ENCODE results near the gene SETD2. TPM values are rescaled to one million over a fixed set of nuclear protein-coding genes. Genes with fewer than 3 reads are reported as not detected.

The SETD2 gene
- total and polyA plus RNA-seq, 2 of the 8 experiments (the other 6 are each of a cell fraction or from before 2014, with no cell fraction given), result 15.7 to 46.3 TPM

DNA sequence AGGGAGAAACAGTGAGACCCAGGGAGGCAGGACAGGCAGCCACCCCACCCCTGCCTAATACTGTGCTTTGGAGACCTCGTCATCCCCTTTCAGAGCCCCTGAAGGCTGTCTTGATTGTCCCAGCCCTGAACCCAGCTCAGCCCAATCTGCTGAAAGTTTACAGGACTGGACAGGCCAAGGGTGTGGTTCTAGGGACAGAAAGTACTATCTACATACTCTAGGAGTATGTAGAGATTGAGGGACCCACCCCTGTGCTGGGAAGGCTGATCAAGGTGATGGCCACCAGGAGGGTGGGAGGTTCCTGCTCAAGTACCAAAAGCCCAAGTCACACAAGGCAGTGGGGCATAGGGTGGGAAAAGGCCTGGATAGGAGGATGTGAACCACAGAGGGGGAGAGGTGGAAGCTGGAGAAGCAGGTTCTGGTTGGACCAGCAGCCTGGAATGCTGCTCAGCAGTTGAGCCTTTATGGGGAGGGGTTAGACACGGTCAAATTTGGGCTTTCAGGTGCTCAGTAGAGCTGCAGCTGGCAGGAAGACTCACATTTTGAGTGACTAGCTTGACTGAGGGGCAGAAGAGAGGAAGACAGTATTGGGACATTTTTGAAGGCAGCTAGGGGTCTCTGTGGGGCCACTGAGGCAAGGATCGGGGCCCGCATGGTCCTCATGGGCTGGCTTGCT is 177.7 kb downstream of the SETD2 start (continued):
- TF ChIP-seq YY1 (IDR thresholded peaks at IDR 0.05; ENCODE audit: low read depth, low read length), result no peak
- no peak for TF ChIP-seq TCF12 (IDR thresholded peaks at IDR 0.05; ENCODE audit: low read depth, low read length)
- TF ChIP-seq, protein P1, sequence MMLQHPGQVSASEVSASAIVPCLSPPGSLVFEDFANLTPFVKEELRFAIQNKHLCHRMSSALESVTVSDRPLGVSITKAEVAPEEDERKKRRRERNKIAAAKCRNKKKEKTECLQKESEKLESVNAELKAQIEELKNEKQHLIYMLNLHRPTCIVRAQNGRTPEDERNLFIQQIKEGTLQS (IDR thresholded peaks at IDR 0.05; ENCODE audit: insufficient read depth, low read depth, low read length), result no peak
- TF ChIP-seq TEAD4 (IDR thresholded peaks at IDR 0.05; ENCODE audit: low read depth, low read length), result no peak
- no peak for TF ChIP-seq CBX8 (IDR thresholded peaks at IDR 0.05; ENCODE audit: borderline replicate concordance, low read depth, low read length)
- TF ChIP-seq E2F6 (IDR thresholded peaks at IDR 0.05), result no peak
- TF ChIP-seq TAF1 (IDR thresholded peaks at IDR 0.05; ENCODE audit: low read depth, low read length), result no peak
- no peak for TF ChIP-seq RXRA (IDR thresholded peaks at IDR 0.05; ENCODE audit: insufficient read depth, low read depth, low read length)
- no peak for TF ChIP-seq POU5F1 (IDR thresholded peaks at IDR 0.05; ENCODE audit: low read depth, low read length)
- no peak for TF ChIP-seq SRF (IDR thresholded peaks at IDR 0.05; ENCODE audit: low read depth, low read length)

All from H1 (cell line).